CD4-positive, alpha-beta T cell treated with Interleukin-4 for 4 hours (primary cell): ENCODE results near the gene AQP1.

Experiments used
- DNase-seq: peaks from one replicate; pipeline ENCODE4 v3.0.0-alpha.2; 2020

Gene AQP1

DNA sequence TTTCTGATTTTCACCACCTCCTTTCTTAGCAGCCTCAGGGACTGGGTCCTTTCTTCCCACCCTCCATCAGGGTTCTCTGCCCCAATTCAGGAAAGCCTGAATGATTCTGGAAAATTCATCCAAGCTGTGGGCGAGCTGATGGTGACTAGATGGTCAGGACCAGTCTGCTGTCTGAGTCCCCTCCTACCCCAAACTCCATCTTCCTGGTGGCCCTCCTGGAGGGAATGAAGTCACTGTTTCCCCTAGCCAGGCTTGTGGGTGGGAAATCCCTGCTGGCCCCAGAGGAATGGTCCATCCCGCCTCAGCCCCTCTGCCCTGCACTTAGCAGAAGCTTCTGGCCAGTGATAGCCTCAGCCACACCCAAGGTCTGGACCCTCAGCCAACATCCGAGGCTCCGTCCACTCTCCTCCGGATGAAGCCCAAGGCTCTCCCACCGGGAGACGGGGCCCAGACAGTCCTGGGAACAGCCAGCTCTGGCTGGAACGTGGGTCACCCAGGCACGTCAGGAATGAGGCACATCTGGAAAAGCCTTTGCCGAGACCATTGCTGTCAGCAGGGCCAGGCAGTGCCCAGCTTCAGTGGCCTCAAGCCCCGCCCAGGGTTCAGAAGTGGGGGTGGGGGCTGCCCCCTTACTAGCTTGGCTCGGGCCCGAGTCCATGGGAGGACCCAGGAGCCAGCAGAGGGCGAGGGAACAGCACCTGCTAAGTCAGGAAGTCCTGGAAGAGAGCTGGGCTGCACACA is 4.0 kb upstream of the AQP1 start:
- no peak for DNase-seq

DNA sequence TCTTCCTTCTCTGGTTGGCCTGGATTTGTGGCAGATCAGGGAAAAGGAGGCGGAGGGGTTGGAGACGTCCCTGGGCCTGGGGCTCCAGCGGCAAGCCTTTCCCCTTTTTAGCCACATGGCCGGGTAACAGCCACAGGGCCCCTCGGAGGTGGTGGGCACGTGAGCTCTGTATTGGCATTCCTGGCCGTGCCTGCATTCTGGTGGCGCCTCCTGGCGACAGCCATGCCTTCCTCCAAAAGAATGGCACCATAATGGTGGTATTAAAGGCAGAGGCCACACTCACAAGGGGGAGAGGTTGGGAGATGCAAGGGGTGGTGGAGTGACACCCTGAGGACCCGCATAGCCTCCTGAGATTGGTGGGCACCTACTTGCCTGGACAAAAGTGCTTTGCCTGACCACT is 3.0 kb upstream of the AQP1 start:
- DNase-seq = no peak

DNA sequence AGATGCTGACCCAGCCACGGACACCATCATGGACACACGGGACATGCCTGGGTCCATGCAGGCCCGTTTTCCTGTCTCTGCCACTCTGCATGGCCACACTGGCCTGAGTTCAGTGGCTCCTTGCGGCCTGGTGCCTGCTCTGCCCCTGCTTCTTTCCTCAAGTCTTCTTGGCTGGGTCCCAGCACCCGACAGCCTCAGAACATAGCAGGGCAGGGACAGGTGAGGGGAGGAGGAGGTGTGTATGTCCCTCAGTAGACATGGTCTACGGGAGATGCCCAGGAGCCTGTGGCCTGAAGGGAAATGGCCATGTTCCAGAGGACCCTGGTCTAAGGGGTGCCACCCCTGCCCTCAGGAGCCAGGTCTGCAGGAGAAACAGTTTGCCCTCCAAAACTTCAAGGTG is 2.2 kb upstream of the AQP1 start:
- DNase-seq = no peak

DNA sequence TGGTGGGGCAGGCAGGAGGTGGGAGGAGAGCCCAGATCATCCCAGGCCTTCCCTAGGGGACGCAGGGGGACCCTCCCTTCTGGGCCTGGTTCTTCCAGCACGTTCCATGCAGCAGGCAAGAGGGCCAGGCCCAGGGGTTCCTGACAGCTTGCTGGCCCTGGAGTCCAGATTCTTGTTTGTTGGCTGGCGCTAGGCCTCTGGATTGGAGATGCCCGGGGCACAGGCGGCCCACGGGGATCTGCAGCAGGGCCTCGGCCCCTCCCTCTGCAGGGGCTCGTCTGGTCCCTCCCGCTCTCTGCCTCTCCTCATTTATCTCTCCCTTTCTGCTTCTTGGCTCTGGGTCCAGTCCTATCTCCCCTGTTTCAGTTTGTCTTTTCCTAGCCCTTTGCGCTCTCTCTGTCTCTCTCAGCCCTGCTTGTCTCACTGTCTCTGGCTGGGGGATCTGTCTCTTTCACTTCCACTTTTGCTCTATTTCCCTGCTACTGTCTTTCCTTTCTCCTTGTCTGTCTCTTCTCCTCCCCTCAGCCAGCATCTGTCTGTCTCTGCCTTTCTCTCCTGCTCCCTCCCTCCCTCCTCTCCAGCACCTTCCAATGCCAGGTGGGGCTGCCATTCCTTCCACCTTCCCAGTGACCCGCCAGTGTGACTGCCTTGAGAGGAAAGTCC is 1.1 kb upstream of the AQP1 start:
- DNase-seq = no peak

DNA sequence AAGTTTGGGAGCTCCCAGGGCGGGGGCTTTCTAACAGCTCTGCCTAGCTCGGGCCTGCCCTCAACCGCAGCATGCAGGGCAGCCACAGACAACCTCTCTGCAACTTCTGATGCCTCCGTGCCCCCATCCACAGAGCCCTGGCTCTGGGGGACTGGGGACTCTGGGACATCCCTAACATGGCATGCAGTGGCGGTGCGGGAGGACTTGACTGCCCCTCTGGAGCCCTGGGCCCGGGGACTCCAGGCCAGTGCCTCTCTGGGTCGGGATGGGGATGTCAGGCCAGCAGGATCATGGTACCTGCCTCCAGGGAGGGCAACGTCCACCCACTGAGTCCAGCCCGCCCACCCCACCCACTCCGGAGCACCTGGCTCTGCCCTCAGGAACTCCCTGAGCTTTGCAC is 520 bp upstream of the AQP1 start:
- no peak for DNase-seq

DNA sequence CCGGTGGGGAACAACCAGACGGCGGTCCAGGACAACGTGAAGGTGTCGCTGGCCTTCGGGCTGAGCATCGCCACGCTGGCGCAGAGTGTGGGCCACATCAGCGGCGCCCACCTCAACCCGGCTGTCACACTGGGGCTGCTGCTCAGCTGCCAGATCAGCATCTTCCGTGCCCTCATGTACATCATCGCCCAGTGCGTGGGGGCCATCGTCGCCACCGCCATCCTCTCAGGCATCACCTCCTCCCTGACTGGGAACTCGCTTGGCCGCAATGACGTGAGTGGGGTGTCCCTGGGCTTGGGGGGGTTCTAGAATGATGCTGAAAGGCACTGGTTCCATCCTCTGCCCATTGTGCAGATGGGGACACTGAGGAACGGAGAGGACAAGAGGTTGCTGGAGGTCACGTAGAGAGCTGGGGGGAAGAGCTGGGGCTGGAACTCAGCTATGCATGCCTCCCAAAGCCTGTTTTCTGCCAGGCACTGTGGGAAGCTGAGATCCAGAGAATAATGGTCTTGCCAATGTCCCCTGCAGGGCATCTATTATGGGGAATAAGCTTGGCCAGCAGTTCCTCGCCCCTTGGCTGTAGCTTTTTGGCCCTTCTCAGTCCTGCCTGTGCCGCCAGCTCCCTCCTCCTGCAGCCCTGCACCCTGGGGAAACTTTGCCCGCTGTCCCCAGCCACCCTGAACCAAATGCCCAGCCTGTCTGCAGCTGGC is 523 bp downstream of the AQP1 start:
- no peak for DNase-seq

DNA sequence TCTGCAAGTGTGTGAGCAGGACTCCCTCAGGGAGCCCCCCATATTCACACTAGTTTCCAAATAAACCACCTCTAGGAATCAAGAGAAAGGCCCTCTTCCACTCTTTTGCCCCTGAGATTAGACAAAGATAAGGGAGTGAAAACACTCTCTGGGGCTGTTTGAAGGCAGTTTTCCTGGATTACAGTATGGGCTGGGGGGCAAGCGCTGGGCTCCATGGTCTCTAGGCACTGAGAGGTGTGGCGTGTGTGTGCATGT is 1.0 kb downstream of the AQP1 start:
- DNase-seq = no peak

DNA sequence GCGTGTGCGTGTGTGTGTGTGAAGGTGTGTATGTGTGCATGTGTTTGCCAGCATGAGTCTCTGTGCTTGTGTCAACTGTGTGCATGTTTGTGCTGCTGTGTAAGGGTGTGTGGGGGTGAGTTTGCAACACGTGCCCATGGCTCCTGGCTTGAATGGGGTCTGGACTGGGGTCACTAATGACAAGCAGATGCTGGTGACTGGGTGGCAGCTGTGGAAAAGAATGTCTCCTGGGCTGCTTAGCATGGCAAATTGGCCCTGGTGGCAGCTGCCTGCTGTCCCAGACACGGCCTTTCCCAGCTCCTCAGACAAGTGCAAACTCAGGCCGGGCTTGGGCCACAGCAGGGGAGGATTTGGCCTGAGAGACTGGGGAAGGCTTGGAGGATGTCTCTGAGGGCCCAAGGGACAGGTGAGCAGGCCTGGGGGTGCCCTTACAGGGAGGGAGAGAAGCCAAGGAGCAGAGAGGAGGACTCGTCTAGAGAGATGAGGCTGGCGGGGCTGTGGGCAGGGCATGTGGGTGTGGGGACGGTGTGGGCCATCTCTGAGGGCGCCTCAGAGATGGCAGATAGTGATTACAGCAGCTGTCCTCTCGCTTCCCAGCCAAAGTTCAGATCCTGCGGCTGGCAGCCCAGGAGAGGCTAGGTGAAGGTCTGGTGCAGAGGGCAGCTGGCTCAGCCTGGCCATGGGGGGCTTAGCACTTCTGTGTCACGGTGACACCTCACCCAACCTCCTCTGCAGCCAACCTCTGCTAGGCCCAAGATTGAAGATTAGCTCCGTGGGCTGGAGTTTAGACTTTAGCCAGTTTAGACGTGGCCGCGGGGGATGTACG is 1.5 kb downstream of the AQP1 start:
- DNase-seq = no peak

DNA sequence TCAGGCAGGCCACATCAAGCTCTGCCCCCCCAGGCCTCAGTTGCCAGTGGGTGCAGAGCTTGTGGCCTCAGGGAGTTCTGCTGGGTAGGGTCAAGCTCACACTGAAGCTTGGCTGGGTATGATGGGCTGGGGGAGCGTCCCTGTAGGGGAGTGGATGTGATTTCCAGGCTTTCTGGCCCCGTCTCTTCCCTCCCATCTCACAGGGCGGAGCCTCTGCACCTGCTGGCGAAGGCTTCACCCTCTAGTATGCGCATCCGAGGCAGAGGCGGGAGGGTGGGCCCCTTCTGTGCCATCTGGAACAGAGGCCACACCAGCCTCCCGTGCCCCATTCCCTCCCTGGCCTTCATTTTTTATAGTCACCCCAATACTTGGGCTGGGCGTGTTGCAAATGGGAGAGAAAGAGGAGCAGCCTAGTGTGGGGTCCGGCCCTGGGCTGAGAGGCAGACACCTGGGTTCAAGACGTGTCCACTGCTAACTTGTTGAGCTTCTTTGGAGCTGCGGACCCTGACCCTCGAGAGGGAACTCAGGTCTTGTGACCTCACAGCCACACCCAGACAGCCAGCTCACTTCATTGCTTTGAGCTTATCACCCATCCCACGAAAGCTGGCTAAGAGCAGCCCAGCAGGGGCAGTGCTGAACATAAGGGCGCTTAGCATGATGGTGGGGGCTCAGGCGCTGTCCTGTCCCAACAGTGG is 2.3 kb downstream of the AQP1 start:
- DNase-seq = no peak

DNA sequence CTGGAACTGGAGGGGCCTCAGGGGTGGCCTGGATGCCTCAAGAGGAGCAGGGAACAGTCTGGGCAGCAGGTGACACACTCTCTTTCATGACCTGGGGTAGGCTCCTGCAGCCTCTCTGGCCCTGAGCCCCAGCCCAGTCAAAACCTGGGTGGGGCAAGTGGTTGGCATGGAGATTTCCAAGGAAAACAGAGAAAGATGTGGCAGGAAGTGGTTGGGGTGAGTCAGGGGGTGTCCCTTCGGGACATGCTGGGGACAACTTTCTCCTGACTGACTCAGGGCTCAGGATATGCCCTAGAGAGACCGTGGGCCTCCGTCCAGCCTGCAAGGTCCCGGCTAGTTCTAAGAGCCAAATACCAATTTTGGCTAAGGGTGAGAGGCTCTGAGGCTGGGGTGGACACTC is 2.9 kb downstream of the AQP1 start:
- DNase-seq = no peak

DNA sequence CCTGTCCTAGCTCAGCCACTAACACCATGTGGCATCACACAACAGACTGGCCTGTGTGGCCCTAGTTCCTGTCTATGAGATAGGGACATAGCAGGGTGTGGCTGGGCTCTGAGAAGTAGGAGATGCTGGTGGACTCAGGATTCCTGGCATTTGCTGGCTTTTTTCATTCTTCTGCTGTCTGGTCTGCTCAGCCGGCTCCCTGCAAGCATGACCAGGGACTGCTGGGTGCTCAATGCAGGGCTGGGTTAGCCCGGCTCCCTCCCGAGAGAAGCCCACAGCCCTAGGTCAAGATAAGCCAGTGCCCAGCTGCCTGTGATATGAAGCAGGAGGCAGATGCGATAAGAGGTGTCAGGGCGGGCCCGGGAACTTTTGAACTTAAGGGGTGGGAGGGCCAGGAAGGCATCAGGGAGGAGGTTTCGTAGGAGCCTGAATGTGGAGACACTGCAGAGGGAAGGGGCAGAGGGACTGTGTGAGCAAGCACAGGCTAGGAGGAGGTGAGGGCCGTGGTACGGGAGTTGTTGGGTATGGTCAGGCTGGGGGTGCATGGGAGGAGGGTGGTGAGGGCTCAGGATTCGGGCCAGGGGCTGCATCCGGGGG is 3.5 kb downstream of the AQP1 start:
- DNase-seq = no peak

DNA sequence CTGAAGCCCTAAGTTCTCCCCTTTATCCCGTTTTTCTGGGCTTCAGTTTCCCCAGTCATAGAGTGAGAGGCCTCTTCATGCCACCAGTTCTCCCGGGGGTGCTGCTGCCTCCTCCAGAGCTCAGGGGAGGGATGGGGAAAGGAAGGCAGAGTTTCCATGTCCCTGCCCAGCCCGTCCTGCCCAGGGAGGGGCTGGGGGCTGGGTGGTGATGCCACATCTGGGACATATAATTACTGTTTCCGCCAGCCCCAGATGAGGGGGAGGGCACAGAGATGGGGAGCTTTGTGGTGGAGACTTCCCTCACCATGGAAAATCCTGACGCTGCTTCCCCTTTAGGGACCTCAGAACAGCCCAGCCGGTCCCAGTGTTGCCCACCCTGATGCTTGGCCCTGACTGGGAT is 4.1 kb downstream of the AQP1 start:
- DNase-seq = no peak

DNA sequence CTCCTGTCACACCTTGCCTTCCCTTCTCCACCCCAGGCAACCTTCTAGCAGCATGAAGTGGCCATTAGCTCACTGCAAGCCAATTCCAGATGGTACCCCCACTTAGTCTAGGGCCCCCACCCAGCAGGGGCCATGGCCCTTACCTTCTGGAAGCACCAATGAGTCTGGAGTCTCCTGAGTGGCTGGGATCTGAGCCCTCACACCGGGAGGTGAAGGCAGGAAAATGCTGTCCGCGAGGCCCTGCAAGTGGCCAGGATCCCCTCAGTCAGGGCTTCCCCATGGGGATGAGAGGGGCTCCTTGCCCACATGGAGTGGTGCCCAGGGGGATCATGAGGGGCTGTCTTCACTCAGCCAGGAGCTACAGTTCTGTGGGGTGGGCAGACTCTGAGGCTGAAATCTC is 4.6 kb downstream of the AQP1 start:
- DNase-seq = no peak

DNA sequence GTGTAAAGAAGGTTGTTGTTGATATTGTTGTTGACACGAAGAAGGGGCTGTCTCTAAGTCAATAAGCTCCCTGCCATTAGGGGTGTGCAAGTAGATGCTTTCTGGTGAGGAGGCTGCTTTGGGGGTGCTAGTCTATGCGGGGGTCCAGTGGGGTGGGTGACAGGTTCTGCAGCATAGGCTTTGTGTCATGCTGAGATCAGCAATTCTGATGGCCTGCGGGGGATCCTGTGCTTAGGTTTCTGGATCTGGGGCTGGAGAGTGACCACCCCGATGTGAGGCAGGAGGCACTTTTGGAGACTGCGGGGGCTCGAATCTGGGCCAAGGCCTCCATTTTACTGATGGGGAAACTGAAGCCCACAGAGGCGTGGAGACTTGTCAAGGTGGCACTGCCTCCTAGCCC is 5.1 kb downstream of the AQP1 start:
- no peak for DNase-seq

DNA sequence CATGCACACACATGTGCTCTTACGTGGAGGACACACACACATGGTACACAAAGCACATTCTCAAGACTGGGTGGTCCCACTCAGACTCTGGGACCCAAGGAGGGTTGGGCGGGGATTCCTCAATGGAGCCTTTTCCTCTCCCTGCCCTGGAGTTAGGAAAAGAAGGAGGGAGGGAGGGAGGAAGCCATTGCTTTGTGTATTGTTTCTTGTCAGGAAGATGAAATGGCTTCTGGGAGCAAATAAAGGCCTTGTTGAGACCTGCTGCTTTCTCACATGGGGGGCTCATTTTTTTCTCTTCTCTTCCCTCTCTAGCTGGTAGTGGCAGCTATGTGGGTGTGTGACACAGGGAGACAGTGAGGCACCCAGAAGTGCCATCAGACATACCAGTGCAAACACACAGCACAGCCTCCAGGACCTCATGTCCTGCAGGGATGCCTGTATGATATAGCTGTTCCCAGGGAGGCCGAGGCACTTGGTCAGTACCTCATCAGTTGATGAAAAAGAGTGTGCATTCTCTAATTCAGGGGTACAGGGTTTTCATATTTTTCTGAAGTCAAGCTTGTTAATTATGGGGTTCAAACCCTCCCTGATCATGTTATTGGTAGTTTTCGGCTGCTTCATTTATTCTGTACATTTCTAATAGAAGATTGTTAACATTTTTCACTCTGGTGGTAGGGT is 5.7 kb downstream of the AQP1 start:
- DNase-seq = no peak

DNA sequence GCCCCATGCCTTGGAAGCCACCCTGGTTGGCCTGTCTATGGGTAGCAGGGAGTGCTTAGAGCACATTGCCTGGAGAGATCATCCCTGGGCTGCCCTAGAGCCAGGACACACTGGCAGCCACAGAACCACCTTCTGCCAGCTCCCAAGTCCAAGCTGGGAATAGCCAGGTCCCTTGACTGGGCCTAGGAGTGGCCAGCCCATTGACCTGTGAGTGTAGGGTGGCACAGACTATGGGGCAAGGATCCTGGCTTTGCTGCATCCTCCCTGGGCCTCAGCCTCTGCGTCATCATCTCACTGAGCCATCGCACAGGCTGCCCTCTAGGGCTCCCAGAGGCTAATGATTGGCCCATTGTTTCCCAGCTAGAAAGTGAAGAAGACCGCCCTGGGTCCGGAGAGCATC is 7.0 kb downstream of the AQP1 start:
- no peak for DNase-seq

DNA sequence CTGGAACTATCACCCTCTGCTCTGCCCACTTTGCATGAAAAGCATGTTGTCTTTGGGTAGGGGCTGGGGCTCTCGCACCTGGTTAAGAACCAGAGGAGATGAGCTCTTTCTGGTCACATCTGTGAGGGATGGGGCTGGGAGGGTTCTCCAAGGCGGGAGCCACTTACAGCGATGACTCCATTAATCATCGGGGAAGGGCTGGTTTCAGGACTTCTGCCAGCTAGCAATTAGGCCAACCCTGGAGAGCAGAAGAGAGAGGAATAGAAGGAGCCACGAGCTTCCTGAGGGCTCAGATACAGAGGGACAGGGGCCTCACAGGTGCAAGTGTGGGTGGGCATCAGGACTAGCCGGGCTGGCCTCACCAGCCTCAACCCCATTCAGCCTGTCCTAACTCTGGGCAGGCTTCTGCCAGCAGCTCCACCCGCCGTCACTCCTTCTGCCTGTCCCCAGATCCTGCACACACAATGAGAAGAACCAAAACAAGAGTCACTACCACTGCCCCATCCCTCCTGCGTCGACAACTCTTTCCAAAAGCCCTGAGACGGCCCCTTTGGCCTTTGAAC is 8.4 kb downstream of the AQP1 start:
- no peak for DNase-seq

DNA sequence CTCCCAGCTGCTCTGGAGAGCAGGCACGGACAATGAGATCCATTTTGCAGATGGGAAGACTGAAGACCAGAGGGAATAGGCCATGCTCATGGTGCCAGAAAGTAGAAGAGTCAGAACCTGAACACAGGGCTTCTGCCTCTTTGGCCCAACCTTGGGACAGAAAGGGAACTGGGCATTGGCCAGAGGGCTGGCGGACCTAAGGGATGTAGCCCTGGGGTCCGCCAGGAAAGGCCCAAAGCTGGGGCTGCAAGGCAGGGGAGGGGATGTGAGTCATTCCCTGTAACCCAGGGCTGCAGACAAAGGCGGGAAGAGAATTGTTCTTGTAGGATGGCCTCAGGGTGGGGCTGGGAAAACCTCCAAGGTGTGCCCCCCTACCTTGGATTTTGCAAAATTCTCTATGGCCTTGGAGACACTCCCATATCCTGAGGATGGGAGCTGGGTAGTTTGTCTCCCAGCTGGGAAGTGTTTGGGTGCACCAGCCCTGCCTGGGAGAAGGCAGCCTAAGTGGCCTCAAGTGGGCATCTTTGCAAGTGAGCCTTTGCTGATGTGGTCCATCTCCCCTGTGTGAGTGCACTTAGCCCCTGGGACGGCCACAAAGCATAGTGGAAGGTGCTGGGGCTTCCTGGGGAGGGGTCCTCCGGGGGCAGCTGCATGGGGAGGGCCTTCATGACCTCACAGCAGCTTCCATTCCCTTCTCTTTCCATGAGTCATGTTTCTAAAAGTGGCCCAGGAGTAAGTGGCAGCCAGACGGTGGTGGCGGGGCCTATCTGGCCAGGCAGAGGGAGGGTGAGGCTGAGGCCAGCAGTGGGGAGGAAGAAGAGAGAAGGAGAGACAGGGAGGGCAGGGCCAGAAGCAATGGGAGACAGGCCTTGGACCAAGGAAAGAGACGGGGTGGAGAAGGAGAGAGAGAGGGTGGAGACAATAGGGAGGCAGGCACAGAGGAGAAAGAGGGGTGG is 9.2 kb downstream of the AQP1 start:
- DNase-seq = no peak

DNA sequence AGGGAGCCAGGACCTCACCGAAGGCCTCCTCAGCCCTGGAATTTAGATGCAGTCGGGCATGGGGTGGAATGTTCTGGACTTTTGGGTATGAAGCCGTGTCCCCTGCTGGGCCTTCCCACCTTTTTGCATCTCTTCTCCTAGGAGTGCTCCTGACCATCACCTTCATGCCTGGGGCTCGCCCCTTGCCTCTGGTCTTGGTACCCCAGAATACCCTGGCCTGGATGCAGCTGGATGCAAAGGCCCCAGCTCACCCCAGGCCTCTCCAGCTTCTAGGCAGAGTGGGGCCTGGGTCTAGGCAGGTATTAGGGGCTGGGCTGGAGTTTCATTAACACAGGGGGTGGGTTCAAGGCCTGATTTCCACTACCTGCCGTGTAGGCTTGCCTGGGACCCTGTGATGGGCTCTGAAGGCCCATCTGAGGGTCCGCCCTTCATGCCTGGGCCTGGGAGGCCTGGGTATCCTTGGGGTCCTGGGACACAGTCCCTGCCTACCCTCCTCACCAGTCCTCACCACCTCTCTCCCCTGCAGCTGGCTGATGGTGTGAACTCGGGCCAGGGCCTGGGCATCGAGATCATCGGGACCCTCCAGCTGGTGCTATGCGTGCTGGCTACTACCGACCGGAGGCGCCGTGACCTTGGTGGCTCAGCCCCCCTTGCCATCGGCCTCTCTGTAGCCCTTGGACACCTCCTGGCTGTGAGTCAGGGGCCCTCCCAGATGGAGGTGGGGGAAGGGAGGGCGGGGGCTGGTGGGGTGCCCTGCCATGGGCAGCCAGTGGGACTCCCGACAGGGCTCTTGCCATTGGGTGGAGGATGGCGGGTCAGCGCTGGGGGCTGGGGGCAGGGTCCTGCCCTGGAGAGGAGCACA is 10.1 kb downstream of the AQP1 start:
- DNase-seq = no peak

DNA sequence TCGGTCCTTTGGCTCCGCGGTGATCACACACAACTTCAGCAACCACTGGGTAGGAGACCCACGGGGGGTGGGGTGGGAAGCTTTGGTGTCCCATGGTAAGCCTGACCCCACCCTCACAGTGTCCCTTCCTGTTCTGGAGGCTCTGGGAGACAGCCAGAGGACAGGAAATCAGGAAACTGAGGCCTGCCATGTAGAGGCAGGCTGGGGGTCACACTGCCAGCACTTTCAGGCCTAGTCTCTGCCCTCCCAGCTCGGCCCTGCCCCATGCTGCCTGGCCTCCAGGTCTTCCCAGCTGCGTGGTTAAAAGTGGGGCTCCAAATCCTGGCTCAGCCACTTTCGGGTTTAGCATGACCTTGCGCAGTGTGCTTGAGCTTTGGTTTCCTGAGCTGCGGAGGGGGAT is 10.9 kb downstream of the AQP1 start:
- no peak for DNase-seq
